HepG2 (cell line): ENCODE measurements around the gene SLC16A5. TPM values are rescaled to one million over a fixed set of nuclear protein-coding genes. Genes with fewer than 3 reads are reported as not detected.

Experiments used
- CEBPG ChIP-seq: IDR thresholded peaks from 2 replicates; pipeline ENCODE4 v1.6.1; 2016
- GABPA ChIP-seq, 2 experiments: IDR thresholded peaks; 2 replicates each; pipeline ENCODE4 v1.6.1; 2011 to 2016; ENCODE audit warnings: low read depth in 2 of 2, low read length in 1 of 2, missing biosample characterization in 1 of 2, missing genetic modification characterization in 1 of 2
- GATAD2A ChIP-seq: IDR thresholded peaks from 2 replicates; pipeline ENCODE4 v1.6.1; 2016
- KLF12 ChIP-seq: sonication (generic); formaldehyde crosslinking; IDR thresholded peaks from 2 replicates; pipeline ENCODE4 v1.4.0; 2020; ENCODE audit warnings: missing genetic modification reagents, borderline replicate concordance
- KLF15 ChIP-seq: sonication (generic); formaldehyde crosslinking; IDR thresholded peaks from 2 replicates; pipeline ENCODE4 v1.8.1; 2023; ENCODE audit warnings: borderline replicate concordance, mild to moderate bottlenecking, inconsistent platforms, missing genetic modification reagents, mixed read lengths
- MAF1 ChIP-seq: sonication (generic); formaldehyde crosslinking; IDR thresholded peaks from 2 replicates; pipeline ENCODE4 v1.5.0; 2020; ENCODE audit warnings: missing genetic modification reagents, borderline replicate concordance
- MXD3 ChIP-seq: IDR thresholded peaks from 2 replicates; pipeline ENCODE4 v1.6.1; 2016; ENCODE audit warnings: mild to moderate bottlenecking, missing biosample characterization, missing genetic modification reagents
- NCOA1 ChIP-seq: sonication (generic); formaldehyde crosslinking; IDR thresholded peaks from 2 replicates; pipeline ENCODE4 v1.9.0; 2021; ENCODE audit warnings: missing genetic modification reagents
- NKX3-1 ChIP-seq: sonication (generic); formaldehyde crosslinking; IDR thresholded peaks from 2 replicates; pipeline ENCODE4 v1.5.0; 2020; ENCODE audit warnings: missing genetic modification reagents
- NRL ChIP-seq: sonication (generic); formaldehyde crosslinking; IDR thresholded peaks from 2 replicates; pipeline ENCODE4 v1.5.0; 2020; ENCODE audit warnings: missing genetic modification reagents, mild to moderate bottlenecking, moderate library complexity, borderline replicate concordance
- RFX5 ChIP-seq: IDR thresholded peaks from 2 replicates; pipeline ENCODE4 v1.6.1; 2011; ENCODE audit warnings: low read depth, low read length, improper control_type of control experiment
- TSC22D2 ChIP-seq: sonication (generic); formaldehyde crosslinking; IDR thresholded peaks from 2 replicates; pipeline ENCODE4 v1.5.1; 2020; ENCODE audit warnings: missing genetic modification reagents, mild to moderate bottlenecking, borderline replicate concordance
- ZBTB1 ChIP-seq: sonication (generic); formaldehyde crosslinking; IDR thresholded peaks from 2 replicates; pipeline ENCODE4 v1.4.0; 2020; ENCODE audit warnings: missing genetic modification reagents, borderline replicate concordance
- ZNF138 ChIP-seq: sonication (generic); formaldehyde crosslinking; IDR thresholded peaks from 2 replicates; pipeline ENCODE4 v1.5.0; 2020; ENCODE audit warnings: mild to moderate bottlenecking, low read depth, missing genetic modification reagents
- ZNF235 ChIP-seq: sonication (generic); formaldehyde crosslinking; IDR thresholded peaks from 2 replicates; pipeline ENCODE4 v1.8.1; 2023; ENCODE audit warnings: mild to moderate bottlenecking, missing genetic modification reagents, borderline replicate concordance
- ZNF724P ChIP-seq: sonication (generic); formaldehyde crosslinking; IDR thresholded peaks from 2 replicates; pipeline ENCODE4 v1.8.0; 2022; ENCODE audit warnings: missing genetic modification reagents, borderline replicate concordance
- ZNF749 ChIP-seq: sonication (generic); formaldehyde crosslinking; IDR thresholded peaks from 2 replicates; pipeline ENCODE4 v1.8.0; 2022; ENCODE audit warnings: mild to moderate bottlenecking, missing genetic modification reagents, moderate library complexity, borderline replicate concordance
- ZNF773 ChIP-seq: sonication (generic); formaldehyde crosslinking; IDR thresholded peaks from 2 replicates; pipeline ENCODE4 v1.4.0; 2020; ENCODE audit warnings: missing genetic modification reagents, borderline replicate concordance
- ZNF775 ChIP-seq: sonication (generic); formaldehyde crosslinking; IDR thresholded peaks from 2 replicates; pipeline ENCODE4 v1.4.0; 2020; ENCODE audit warnings: missing genetic modification reagents, mild to moderate bottlenecking, moderate library complexity, borderline replicate concordance
- ZNF879 ChIP-seq: sonication (generic); formaldehyde crosslinking; IDR thresholded peaks from 2 replicates; pipeline ENCODE4 v1.8.1; 2023; ENCODE audit warnings: missing genetic modification reagents
- polyA plus RNA-seq, 8 experiments: library from polyadenylated mRNA; depleted of rRNA in 3 of 8; stranded (reverse) in 7 of 8; unstranded in 1 of 8; fragments of >200 nt; fragmentation: Illumina TruSeq in 4 of 8; extraction: Trizol in 4 of 8; gene quantifications; 2 replicates each; pipeline versions ENCODE4 v1.2.1 to v1.2.3, GENCODE V29; 2011 to 2016; ENCODE audit warnings: low read depth in 4 of 8, missing spikeins in 1 of 8, mixed read lengths in 1 of 8; ENCODE audit not compliant: insufficient read depth in 1 of 8
- total RNA-seq, 5 experiments: library from RNA; depleted of rRNA; stranded (reverse); fragments of >200 nt; fragmentation: Illumina TruSeq; extraction: Trizol; gene quantifications; 2 replicates each; pipeline ENCODE4 v1.2.3, GENCODE V29; 2016; ENCODE audit warnings: low read depth in 1 of 5
- TF ChIP-seq, protein P1 (sequence below), 2 experiments: sonication (generic) in 1 of 2; formaldehyde crosslinking in 1 of 2; IDR thresholded peaks; 2 replicates each; pipeline versions ENCODE4 v1.4.0 to v1.6.1; 2016 to 2020; ENCODE audit warnings: borderline replicate concordance in 1 of 2, low read depth in 1 of 2, mild to moderate bottlenecking in 1 of 2, missing genetic modification reagents in 1 of 2
- TF ChIP-seq, protein P2 (sequence below): sonication (generic); formaldehyde crosslinking; IDR thresholded peaks from 2 replicates; pipeline ENCODE4 v1.5.1; 2020; ENCODE audit warnings: missing genetic modification reagents, mild to moderate bottlenecking, borderline replicate concordance

Gene SLC16A5
- total and polyA plus RNA-seq, 2 of the 13 experiments (the other 11 are each of a cell fraction or from before 2014, with no cell fraction given), result 0.69 to 5.6 TPM

- TF ChIP-seq, protein P1, sequence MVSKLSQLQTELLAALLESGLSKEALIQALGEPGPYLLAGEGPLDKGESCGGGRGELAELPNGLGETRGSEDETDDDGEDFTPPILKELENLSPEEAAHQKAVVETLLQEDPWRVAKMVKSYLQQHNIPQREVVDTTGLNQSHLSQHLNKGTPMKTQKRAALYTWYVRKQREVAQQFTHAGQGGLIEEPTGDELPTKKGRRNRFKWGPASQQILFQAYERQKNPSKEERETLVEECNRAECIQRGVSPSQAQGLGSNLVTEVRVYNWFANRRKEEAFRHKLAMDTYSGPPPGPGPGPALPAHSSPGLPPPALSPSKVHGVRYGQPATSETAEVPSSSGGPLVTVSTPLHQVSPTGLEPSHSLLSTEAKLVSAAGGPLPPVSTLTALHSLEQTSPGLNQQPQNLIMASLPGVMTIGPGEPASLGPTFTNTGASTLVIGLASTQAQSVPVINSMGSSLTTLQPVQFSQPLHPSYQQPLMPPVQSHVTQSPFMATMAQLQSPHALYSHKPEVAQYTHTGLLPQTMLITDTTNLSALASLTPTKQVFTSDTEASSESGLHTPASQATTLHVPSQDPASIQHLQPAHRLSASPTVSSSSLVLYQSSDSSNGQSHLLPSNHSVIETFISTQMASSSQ (IDR thresholded peaks at IDR 0.05; ENCODE audit: low read depth), result no peak
- TF ChIP-seq, protein P1 (CRISPR knock-in tag; IDR thresholded peaks at IDR 0.05; ENCODE audit: borderline replicate concordance), result 0 out of 2 replicates have a peak, but pooled peaks have one; percentile 26
- TF ChIP-seq NCOA1 (CRISPR knock-in tag) (no peak), GABPA (IDR thresholded peaks at IDR 0.05; ENCODE audit: low read depth, low read length) (no peak), GABPA (CRISPR knock-in tag; IDR thresholded peaks at IDR 0.05; ENCODE audit: low read depth) (0 out of 2 replicates have a peak, but pooled peaks have one; percentile 27), KLF12 (no peak), ZBTB1 (CRISPR knock-in tag) (no peak), CEBPG (no peak), ZNF773 (CRISPR knock-in tag) (no peak), NRL (peak; percentile 22; the same call in 1 of the 2 replicates), MAF1 (CRISPR knock-in tag) (no peak), ZNF749 (peak; percentile 33; the same call in 1 of the 2 replicates), ZNF879 (CRISPR knock-in tag) (no peak), ZNF724P (no peak), RFX5 (no peak), ZNF235 (0 out of 2 replicates have a peak, but pooled peaks have one; percentile 72), TSC22D2 (CRISPR knock-in tag) (no peak), GATAD2A (peak; percentile 37), KLF15 (no peak), ZNF138 (no peak), MXD3 (CRISPR knock-in tag) (peak; percentile 19; the same call in 1 of the 2 replicates), NKX3-1 (no peak), ZNF775 (no peak)
- TF ChIP-seq, protein P2, sequence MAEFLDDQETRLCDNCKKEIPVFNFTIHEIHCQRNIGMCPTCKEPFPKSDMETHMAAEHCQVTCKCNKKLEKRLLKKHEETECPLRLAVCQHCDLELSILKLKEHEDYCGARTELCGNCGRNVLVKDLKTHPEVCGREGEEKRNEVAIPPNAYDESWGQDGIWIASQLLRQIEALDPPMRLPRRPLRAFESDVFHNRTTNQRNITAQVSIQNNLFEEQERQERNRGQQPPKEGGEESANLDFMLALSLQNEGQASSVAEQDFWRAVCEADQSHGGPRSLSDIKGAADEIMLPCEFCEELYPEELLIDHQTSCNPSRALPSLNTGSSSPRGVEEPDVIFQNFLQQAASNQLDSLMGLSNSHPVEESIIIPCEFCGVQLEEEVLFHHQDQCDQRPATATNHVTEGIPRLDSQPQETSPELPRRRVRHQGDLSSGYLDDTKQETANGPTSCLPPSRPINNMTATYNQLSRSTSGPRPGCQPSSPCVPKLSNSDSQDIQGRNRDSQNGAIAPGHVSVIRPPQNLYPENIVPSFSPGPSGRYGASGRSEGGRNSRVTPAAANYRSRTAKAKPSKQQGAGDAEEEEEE (CRISPR knock-in tag), result no peak
These were observed 9.3 kb upstream of the SLC16A5 start (continued) for GRCh38 chr17:75078284-75079022.
